ENCODE measurements around the gene VPS13D. TPM values are rescaled to one million over a fixed set of nuclear protein-coding genes. Genes with fewer than 3 reads are reported as not detected.

Gene VPS13D
- total RNA-seq, 1 experiment from 2014 or later, result 33.1 TPM

DNA sequence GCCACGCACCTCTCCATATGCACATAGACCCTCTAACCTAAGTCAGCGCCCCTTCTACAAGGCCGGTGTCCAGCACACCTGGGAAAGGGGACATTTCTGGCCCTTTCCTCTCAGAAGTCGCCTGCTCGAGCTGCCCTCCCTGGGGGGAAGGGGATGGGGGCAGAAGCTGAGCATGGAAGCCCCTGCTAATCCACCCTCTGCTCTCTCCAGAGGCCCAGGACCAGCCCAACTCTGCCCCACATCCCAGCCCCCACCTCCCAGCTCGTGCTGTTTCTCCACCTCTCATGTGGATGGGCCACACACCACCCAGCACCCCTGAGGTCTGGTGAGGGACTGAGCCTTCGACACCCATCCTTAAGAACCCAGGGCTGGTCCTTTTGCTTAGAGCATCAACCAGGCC, 48.3 kb upstream of the VPS13D start:
- Histone ChIP-seq H3K4me1 (ENCODE audit: control insufficient read depth, insufficient read depth, low read length) (peaks cover 12% of the 10 kb centered on the region; the same call in 1 of the 2 replicates), H3K27me3 (ENCODE audit: control insufficient read depth, insufficient read depth, low read length) (no peaks in the 10 kb centered on the region), H3K9me3 (ENCODE audit: control insufficient read depth, insufficient read depth, low read depth, low read length) (no peaks in the 10 kb centered on the region), H3K36me3 (ENCODE audit: control insufficient read depth, insufficient read depth, low read length) (no peaks in the 10 kb centered on the region), H3K27ac (ENCODE audit: low read length) (no peak overlapping the region), H3K4me3 (ENCODE audit: low read depth in 2 of 2, low read length in 2 of 2) (no peak overlapping the region)
- ChIA-PET POLR2A (interaction anchor here (0.6 kb wide), 2 partner anchors 21 to 84 kb away, joined by 3 to 5 read pairs; no protein-coding TSS in a partner anchor), CTCF (interaction anchor here (0.6 kb wide), 1 partner anchor 57 kb away, joined by 3 read pairs; no protein-coding TSS in a partner anchor)
- ATAC-seq (no peak), DNase-seq (ENCODE audit: low read depth, low spot score) (no peak)
- no peak for TF ChIP-seq TCF7L2 (IDR thresholded peaks at IDR 0.05; ENCODE audit: low read depth, low read length)
- TF ChIP-seq POLR2AphosphoS5 (IDR thresholded peaks at IDR 0.05; ENCODE audit: low read depth, low read length), result no peak
- TF ChIP-seq, protein P1, sequence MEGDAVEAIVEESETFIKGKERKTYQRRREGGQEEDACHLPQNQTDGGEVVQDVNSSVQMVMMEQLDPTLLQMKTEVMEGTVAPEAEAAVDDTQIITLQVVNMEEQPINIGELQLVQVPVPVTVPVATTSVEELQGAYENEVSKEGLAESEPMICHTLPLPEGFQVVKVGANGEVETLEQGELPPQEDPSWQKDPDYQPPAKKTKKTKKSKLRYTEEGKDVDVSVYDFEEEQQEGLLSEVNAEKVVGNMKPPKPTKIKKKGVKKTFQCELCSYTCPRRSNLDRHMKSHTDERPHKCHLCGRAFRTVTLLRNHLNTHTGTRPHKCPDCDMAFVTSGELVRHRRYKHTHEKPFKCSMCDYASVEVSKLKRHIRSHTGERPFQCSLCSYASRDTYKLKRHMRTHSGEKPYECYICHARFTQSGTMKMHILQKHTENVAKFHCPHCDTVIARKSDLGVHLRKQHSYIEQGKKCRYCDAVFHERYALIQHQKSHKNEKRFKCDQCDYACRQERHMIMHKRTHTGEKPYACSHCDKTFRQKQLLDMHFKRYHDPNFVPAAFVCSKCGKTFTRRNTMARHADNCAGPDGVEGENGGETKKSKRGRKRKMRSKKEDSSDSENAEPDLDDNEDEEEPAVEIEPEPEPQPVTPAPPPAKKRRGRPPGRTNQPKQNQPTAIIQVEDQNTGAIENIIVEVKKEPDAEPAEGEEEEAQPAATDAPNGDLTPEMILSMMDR (IDR thresholded peaks at IDR 0.05), result no peak
- TF ChIP-seq, protein P2, sequence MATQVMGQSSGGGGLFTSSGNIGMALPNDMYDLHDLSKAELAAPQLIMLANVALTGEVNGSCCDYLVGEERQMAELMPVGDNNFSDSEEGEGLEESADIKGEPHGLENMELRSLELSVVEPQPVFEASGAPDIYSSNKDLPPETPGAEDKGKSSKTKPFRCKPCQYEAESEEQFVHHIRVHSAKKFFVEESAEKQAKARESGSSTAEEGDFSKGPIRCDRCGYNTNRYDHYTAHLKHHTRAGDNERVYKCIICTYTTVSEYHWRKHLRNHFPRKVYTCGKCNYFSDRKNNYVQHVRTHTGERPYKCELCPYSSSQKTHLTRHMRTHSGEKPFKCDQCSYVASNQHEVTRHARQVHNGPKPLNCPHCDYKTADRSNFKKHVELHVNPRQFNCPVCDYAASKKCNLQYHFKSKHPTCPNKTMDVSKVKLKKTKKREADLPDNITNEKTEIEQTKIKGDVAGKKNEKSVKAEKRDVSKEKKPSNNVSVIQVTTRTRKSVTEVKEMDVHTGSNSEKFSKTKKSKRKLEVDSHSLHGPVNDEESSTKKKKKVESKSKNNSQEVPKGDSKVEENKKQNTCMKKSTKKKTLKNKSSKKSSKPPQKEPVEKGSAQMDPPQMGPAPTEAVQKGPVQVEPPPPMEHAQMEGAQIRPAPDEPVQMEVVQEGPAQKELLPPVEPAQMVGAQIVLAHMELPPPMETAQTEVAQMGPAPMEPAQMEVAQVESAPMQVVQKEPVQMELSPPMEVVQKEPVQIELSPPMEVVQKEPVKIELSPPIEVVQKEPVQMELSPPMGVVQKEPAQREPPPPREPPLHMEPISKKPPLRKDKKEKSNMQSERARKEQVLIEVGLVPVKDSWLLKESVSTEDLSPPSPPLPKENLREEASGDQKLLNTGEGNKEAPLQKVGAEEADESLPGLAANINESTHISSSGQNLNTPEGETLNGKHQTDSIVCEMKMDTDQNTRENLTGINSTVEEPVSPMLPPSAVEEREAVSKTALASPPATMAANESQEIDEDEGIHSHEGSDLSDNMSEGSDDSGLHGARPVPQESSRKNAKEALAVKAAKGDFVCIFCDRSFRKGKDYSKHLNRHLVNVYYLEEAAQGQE (IDR thresholded peaks at IDR 0.05; ENCODE audit: insufficient read depth in 1 of 2, low read depth in 2 of 2, low read length in 1 of 2), result no peak
- TF ChIP-seq SIN3A (IDR thresholded peaks at IDR 0.05; ENCODE audit: borderline replicate concordance, insufficient read depth, low read depth, low read length), result no peak
- in situ Hi-C loops (cut with HindIII; ENCODE audit: low pct_unique_long_range_greater_than_20kb, low sequenced_read_pairs) (no loop called here), intact Hi-C loops (cut with micrococcal nuclease; ENCODE audit: unreplicated experiment) (no loop called here)
- BruUV-seq (replicated peaks), result no TSS peak

DNA sequence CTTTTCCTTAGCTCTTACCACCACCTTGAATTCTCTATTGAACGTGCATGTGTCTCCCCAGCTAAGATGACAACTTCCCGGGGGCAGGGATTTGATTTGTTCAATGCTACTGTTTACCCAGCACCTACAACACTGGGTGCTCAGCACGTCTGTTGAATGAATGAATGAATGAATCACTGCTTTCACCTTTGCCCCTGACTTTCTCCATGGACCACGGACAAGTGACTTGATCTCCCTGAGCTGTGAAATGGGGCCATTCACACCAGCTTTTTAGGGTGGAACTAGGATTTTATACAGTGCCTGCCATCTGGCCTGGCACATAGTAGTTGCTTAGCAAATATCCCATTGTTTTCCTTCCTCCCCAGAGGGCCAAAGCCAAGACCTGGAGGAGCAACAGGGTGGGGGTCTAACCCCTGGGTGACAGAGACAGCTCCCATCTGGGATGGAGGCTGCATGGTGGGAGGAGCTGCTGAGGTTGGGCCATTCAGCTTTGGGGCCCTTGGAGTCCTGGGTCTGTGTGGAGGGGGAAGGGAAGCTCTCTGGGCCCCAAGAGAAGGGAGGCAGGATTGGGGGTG, 47.3 kb upstream of the VPS13D start:
- Histone ChIP-seq H3K36me3 (ENCODE audit: control insufficient read depth, insufficient read depth, low read length) (no peaks in the 10 kb centered on the region), H3K9me3 (ENCODE audit: control insufficient read depth, insufficient read depth, low read depth, low read length) (no peaks in the 10 kb centered on the region), H3K4me1 (ENCODE audit: control insufficient read depth, insufficient read depth, low read length) (peaks cover 12% of the 10 kb centered on the region; the same call in 1 of the 2 replicates), H3K4me3 (ENCODE audit: low read depth in 2 of 2, low read length in 2 of 2) (no peak overlapping the region), H3K27ac (ENCODE audit: low read length) (no peak overlapping the region), H3K27me3 (ENCODE audit: control insufficient read depth, insufficient read depth, low read length) (no peaks in the 10 kb centered on the region)
- no peak for DNase-seq (ENCODE audit: low read depth, low spot score)
- TF ChIP-seq, protein P2 (IDR thresholded peaks at IDR 0.05; ENCODE audit: insufficient read depth in 1 of 2, low read depth in 2 of 2, low read length in 1 of 2), result no peak
- TF ChIP-seq SIN3A (IDR thresholded peaks at IDR 0.05; ENCODE audit: borderline replicate concordance, insufficient read depth, low read depth, low read length), result no peak
- TF ChIP-seq, protein P1 (IDR thresholded peaks at IDR 0.05), result no peak
- TF ChIP-seq POLR2AphosphoS5 (IDR thresholded peaks at IDR 0.05; ENCODE audit: low read depth, low read length), result no peak
- TF ChIP-seq TCF7L2 (IDR thresholded peaks at IDR 0.05; ENCODE audit: low read depth, low read length), result no peak
- in situ Hi-C loops (cut with HindIII; ENCODE audit: low pct_unique_long_range_greater_than_20kb, low sequenced_read_pairs), result no loop called here
- ChIA-PET POLR2A (no interaction called here), CTCF (interaction anchor here (0.6 kb wide), 1 partner anchor 58 kb away, joined by 3 read pairs; no protein-coding TSS in a partner anchor)
- intact Hi-C loops (cut with micrococcal nuclease; ENCODE audit: unreplicated experiment), result no loop called here
- ATAC-seq, result no peak
- BruUV-seq (replicated peaks), result no TSS peak

All from Panc1 (cell line).